Activated CD4-positive, CD25-positive, alpha-beta regulatory T cell treated with anti-CD3 and anti-CD28 coated beads, Interleukin-2, amount 50 U/mL, for 24 hours (primary cell): ENCODE measurements around the gene TKTL1.

Experiments used
- ATAC-seq, 2 donors: fragments of 150-1000 bp; cut with Tn5 transposase; one replicate each; pipeline ENCODE4 v1.10.0; 2021; ENCODE audit warnings: mild to moderate bottlenecking in 1 of 2, moderate library complexity in 1 of 2

TKTL1 gene

GRCh38 chrX:154363706-154364439, 68.3 kb downstream of the TKTL1 start:
- ATAC-seq, result no peak

- ATAC-seq, result no peak
These were observed 69.5 kb downstream of the TKTL1 start for GRCh38 chrX:154365052-154365600.

GRCh38 chrX:154365997-154366665, 70.5 kb downstream of the TKTL1 start:
- ATAC-seq, result no peak

- ATAC-seq, result no peak
These were observed 71.1 kb downstream of the TKTL1 start for GRCh38 chrX:154366666-154367055.

- ATAC-seq, result no peak
These were observed 72.1 kb downstream of the TKTL1 start for GRCh38 chrX:154367474-154368308.

- peak; percentile 67 to 70 for ATAC-seq
These were observed 73.2 kb downstream of the TKTL1 start for GRCh38 chrX:154368630-154369448.

- peak in 1 of 2 donors; percentile 8 for ATAC-seq
These were observed 74.1 kb downstream of the TKTL1 start for GRCh38 chrX:154369449-154370299.

GRCh38 chrX:154370300-154371016, 74.9 kb downstream of the TKTL1 start:
- ATAC-seq, result no peak

GRCh38 chrX:154371017-154371788, 75.6 kb downstream of the TKTL1 start:
- ATAC-seq, result peak; percentile 62 to 63

GRCh38 chrX:154371789-154372300, 76.2 kb downstream of the TKTL1 start:
- ATAC-seq, result no peak

GRCh38 chrX:154372612-154373022, 77.0 kb downstream of the TKTL1 start:
- ATAC-seq, result peak in 1 of 2 donors; percentile 8

- ATAC-seq, result no peak
These were observed 78.0 kb downstream of the TKTL1 start for GRCh38 chrX:154373340-154374306.

- no peak for ATAC-seq
These were observed 78.9 kb downstream of the TKTL1 start, which contains the start of gene FLNA for GRCh38 chrX:154374313-154375155. FLNA (minus strand) TSS chrX:154374634; CDS start chrX:154371245, 3,389 bp downstream.

GRCh38 chrX:154375156-154375504, 79.5 kb downstream of the TKTL1 start:
- ATAC-seq, result no peak

- no peak for ATAC-seq
These were observed 81.2 kb downstream of the TKTL1 start for GRCh38 chrX:154376774-154377173.

GRCh38 chrX:154378059-154378798, 82.6 kb downstream of the TKTL1 start:
- no peak for ATAC-seq
